SK-N-SH treated with all-trans-retinoic acid at 6 μM for 48 hours (cell line): ENCODE measurements around the gene ANKRD17.

Experiments used
- ATAC-seq: fragments of 200-7000 bp; cut with Tn5 transposase; 3 replicates; pipeline ENCODE4 v1.9.1; 2020; ENCODE audit warnings: mild to moderate bottlenecking, moderate library complexity
- CREB5 ChIP-seq: fragments of 250-450 bp; sonication (Bioruptor Pico); IDR thresholded peaks from 2 replicates; pipeline ENCODE4 v1.5.1; 2020; ENCODE audit warnings: low read depth, mild to moderate bottlenecking, moderate library complexity
- CSDC2 ChIP-seq: fragments of 250-450 bp; sonication (Bioruptor Pico); IDR thresholded peaks from 2 replicates; pipeline ENCODE4 v1.5.0; 2020; ENCODE audit warnings: mild to moderate bottlenecking, moderate library complexity
- ESRRG ChIP-seq: fragments of 250-450 bp; sonication (Bioruptor Pico); IDR thresholded peaks from 2 replicates; pipeline ENCODE4 v1.6.1; 2021; ENCODE audit warnings: mild to moderate bottlenecking
- OSR1 ChIP-seq: fragments of 250-450 bp; sonication (Bioruptor Pico); IDR thresholded peaks from 2 replicates; pipeline ENCODE4 v1.8.0; 2022; ENCODE audit warnings: moderate library complexity, mild to moderate bottlenecking, inconsistent platforms
- PATZ1 ChIP-seq: fragments of 250-450 bp; sonication (Bioruptor Pico); IDR thresholded peaks from 2 replicates; pipeline ENCODE4 v1.8.0; 2020; ENCODE audit warnings: mild to moderate bottlenecking, moderate library complexity, borderline replicate concordance
- PPARA ChIP-seq: fragments of 250-450 bp; sonication (Bioruptor Pico); IDR thresholded peaks from 2 replicates; pipeline ENCODE4 v1.5.0; 2020; ENCODE audit warnings: mild to moderate bottlenecking, borderline replicate concordance
- SNAI2 ChIP-seq: fragments of 250-450 bp; sonication (Bioruptor Pico); IDR thresholded peaks from 2 replicates; pipeline ENCODE4 v1.5.0; 2020; ENCODE audit warnings: mild to moderate bottlenecking, moderate library complexity
- TOX ChIP-seq: fragments of 250-450 bp; sonication (Bioruptor Pico); IDR thresholded peaks from 2 replicates; pipeline ENCODE4 v1.8.0; 2021; ENCODE audit warnings: mild to moderate bottlenecking, moderate library complexity, borderline replicate concordance
- ZFP30 ChIP-seq: fragments of 450-650 bp; formaldehyde crosslinking; IDR thresholded peaks from 2 replicates; pipeline ENCODE4 v1.5.0; 2022; ENCODE audit warnings: mild to moderate bottlenecking, moderate library complexity
- ZNF565 ChIP-seq: fragments of 450-650 bp; formaldehyde crosslinking; conservative IDR thresholded peaks from 2 replicates; pipeline ENCODE4 v1.5.0; 2020; ENCODE audit warnings: low read depth, mild to moderate bottlenecking, moderate library complexity

The ANKRD17 gene

GRCh38 chr4:73034896-73035295 lies 223.7 kb downstream of the ANKRD17 start:
- TF ChIP-seq PATZ1 (CRISPR knock-in tag) (no peak), ZNF565 (CRISPR knock-in tag) (no peak), ZFP30 (CRISPR knock-in tag) (no peak), TOX (no peak), CSDC2 (CRISPR knock-in tag) (no peak), PPARA (CRISPR knock-in tag) (no peak), SNAI2 (CRISPR knock-in tag) (no peak), OSR1 (CRISPR knock-in tag) (no peak), ESRRG (CRISPR knock-in tag) (no peak), CREB5 (CRISPR knock-in tag) (no peak)
- ATAC-seq: no peak

- no peak for ATAC-seq
- no peak for TF ChIP-seq SNAI2 (CRISPR knock-in tag)
- TF ChIP-seq, all 23 proteins: peak for 0
These were observed 230.0 kb downstream of the ANKRD17 start for GRCh38 chr4:73028621-73029020.
